ENCODE data around the gene RUNX2.

Gene RUNX2

DNA sequence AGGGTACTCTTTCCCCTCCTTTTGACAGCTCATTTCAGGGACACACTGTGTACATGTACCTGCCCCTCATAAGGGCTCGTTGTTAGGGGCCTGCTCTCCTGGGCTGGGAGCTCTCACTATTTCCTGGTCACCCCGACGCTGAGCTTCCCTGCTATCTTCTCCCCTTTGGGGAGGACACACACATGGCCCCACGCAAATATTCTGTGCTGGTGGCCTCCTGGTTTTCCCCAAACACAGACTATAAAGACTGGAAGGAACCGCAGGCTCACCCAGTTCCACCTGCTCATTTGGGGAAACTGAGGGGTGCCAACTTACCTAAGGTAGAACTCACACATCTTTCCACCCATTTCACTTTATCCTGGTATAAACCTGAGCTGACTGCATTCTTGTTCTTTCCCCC lies 351.0 kb downstream of the RUNX2 start:
- no peak for DNase-seq (ENCODE audit: low read depth)

DNA sequence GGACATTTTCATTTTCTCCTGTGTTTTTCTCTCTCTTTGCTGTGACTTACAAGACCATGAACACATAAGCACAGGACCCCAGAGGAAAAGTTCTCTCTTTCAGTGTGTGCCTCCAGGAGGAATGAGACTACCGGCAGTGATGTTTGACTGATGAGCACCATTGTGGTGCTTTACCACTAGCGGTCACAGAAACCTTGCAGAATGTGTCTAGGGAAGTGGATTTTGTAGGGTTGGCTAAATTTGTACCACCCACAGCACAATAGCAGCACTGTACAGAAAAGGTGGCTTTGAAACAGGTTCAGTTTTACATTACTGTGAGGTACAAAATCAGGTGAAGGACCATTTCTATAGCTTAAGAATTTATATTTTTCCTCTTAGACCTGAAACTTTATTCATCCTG lies 351.5 kb downstream of the RUNX2 start:
- DNase-seq (ENCODE audit: low read depth) = no peak

DNA sequence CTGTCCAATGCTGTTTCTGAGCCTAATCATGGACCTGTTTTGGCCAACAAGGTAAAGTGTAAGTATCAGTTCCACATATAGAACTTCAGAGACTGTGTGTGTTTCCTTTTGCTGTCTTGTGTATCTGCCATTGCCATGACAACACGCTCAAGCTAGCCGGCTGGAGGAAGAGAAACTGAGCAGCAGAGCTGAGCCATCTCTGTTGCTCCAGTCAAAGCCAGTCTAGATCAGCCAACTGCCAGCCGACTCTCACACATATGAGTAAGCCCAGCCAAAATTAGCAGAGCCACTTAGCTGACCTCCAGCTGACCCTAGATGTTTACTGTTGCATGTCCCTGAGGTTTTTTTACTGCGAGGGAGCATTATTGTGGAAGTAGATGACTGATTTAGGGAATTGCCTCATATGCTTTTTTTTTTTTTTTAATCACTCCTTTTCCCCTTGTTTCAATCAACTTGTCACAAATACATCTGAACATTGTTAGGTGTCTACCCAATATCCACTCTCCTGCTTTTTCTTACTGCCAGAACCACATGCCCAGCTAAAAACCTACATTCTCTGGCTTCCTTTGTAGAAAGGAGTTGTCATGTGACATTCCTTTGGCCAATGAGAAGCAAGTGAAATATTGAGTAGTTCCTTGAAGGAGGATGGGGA lies 353.9 kb downstream of the RUNX2 start:
- no peak for DNase-seq (ENCODE audit: low read depth)

DNA sequence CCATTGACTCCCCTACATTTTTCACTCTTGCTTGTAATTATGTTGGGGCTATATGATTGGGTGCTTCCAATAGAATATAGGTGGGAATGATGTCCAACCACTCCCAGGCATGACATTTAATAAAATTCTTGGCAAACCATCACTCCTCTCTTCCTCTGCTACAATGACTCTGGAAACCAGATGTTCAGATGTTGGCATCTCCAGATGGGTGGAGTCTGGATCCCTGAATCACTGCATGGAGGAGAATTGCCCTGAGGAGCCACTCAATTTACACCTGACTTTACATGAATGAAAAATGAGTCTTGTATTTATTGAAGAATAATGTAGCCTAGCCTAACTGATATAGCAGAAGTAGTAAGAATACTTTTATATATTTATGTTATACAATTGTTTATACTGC lies 356.3 kb downstream of the RUNX2 start:
- no peak for DNase-seq (ENCODE audit: low read depth)

DNA sequence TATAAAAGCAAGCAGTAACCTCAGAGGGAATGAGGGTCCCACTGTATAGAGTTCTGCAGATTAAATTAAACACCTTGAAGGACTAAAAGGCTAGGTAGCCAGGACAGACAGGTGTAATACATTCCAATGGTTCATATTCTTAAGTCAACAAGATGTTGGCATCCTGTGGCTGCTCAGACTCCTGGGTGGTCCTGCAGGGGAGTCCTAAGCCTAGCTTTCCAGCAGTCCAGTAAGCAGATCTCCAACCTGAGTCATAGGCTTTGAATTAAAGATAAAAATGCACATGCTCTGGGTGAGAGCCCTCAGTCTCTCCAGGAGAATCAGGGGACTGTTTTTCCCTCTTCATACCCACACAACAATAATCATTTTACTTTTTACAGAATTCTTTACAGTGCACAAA lies 356.9 kb downstream of the RUNX2 start:
- no peak for DNase-seq (ENCODE audit: low read depth)

DNA sequence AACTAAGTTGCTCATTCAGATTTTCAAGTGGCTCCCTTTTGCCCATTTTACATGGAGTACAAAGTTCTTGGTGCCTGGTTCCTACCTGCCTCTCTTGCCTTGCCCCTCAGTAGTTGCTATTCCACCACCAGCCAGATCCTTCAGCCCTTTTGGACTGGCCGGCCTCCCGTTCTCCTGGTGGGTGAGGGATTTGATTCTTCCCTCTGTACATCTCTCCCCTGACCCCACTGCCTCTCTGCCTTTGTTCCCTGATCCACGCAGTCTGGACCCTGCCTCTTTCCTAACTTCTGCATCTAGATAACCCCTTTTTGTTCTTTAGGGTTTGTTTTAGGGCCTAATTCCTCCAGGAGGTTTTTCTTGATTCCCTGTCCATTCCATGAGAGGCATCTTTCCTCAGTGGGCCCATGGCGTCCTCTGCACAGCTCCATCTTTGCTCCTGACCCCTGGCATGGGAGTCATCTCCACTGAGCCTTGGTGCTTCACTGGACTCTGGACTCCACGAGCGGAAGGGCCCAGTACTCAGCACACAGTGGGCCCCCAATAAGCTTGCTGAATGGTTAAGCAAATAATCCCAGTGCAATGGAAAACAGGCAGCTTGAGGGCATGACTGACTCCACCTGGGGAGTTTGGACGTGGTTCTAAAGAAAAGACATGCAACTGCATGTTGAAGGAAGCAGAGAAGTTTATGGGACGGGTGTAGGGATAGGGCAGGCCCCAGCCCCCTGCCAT lies 358.9 kb downstream of the RUNX2 start:
- no peak for DNase-seq (ENCODE audit: low read depth)

DNA sequence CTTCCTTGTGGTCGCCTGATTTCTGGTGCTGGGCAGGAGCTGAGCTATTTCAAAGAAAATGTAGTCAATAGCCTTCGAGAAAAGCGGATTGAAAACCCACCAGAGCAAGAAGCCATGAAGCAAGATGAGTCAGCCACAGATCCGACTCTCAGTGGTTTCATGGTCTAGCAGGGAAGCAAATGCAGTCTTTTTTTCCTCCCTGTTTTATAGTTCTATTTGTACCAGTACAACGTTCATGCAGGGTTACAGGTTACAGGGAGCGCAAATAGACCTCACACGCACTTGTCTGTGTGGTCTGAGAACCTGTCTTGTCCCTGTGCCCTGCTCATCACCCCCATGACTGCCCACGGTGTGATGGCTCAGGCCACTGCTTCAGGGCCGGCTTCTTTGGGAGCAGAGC lies 359.4 kb downstream of the RUNX2 start:
- DNase-seq (ENCODE audit: low read depth) = no peak

DNA sequence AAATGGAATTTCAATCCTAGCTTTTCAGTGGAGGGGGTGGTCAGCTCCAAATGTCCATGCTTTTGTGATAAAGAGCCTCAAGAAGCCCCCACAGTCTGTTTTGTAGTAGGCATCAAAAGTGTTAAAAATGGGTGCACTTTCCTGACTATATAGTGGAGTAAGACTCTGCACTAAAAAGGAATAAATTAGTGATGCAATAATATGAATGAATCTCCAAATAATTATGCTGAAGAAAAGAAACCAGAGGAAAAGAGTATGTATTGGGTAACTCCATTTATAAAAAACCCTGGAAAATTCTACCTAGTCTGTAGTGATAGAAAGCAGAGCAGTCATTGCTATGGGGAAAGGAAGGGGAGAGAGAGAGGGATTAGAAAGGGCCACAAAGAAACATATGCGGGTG lies 360.1 kb downstream of the RUNX2 start:
- no peak for DNase-seq (ENCODE audit: low read depth)

DNA sequence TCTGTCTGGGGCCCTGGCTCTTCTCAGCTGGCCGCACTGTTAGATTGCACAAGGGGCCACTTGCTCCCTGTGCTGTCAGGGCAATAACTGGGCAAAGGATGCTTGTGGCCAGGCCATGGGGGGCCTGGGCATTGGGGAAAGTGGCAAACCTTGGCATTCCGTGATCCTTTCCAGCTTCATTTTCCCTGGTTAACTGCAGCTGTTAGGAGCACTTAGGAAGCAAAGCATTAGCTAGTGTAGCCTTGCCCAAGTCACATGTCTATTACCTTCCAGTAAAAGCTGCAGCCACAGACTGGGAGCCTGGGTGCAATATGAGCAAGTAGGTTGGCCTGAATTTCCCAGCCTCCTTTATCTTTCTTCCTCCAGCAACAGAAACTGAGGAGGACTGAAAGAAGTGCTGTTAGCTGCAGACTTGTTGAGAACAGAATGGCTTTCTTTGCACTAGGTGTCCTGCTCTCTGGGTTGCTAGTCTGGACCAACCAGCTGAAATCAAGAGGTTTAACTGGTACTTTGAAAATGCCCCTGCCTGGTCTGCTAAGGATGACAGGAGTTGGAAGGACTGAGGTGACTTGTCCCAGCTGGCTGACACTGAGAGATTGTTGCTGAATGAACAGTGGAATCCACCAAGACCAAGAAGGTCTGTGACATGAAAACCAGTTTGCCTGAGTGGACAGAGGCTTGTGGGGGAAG lies 361.9 kb downstream of the RUNX2 start:
- DNase-seq (ENCODE audit: low read depth) = no peak

DNA sequence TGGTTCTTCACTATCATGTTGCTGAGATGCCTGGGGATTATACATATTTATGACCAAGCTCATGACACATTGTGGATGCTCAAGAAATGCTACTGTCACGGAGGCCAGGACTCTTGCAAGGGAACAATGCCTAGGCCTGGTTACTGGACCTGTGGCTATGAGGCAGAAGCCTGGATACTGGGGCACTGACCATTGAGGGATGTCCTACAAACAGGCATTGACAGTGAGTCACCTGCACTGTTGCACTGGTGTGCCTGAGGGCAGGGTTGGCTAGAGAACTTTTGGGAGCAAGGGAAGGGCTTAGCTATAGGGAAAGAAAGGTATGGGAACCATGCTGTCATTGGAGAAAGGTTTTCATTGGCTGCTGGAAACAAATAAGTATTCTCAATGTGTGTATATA lies 362.7 kb downstream of the RUNX2 start:
- DNase-seq (ENCODE audit: low read depth) = no peak

DNA sequence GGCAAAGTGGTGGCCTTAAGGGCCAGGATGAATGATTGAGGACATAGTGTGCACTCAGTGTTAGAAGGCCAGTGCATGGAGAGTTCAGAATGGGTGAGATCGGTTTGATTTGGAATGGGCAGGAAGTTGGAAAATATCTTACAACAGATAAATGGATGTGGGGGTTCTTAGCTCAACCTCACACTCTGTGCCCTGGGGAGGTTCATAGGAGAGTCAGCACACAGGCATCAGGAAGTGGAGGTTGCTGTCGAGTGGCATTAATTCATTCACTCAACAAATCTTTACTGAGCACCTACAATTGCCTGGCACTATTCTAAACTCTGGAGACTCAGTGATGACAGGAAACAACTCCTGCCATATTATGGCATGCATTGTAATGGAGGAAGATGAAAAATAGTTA lies 363.3 kb downstream of the RUNX2 start:
- DNase-seq (ENCODE audit: low read depth) = no peak

DNA sequence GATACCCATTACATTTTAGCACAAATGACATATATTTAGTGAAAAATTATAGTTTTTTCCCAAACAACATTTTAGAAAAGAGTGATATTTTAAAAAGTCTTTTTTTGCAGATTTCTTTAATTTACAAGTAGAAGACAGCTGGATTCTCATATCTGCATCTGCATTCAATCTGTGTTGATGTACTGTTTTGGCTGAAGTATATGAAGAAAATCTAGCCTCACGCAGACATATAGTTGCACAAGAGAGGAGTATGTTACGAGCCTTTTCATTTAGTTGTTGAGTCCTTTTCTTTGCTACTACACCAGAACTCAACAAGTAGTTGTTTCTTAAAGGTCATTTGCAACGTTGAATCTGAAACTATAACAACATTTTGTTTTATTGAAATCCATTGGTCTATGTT lies 363.9 kb downstream of the RUNX2 start:
- DNase-seq (ENCODE audit: low read depth) = no peak

DNA sequence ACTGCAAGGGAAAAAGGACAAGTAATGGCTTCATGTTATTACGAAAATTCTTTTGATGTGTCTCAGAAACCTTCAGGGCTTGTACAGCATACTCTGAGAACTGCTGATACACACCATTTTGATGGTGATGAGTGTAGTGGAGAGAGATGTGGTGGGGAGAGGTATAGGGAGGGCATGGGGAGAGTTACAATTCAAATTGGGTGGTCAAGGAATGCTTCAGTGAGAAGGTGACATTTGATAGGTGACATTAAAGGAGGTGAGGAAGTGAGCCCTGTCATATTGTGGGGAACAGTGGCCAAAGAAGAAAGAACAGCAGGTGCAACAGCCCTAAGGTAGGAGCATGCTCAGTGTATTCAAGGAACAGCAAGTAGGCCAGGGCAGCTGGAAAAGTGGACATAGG lies 368.6 kb downstream of the RUNX2 start:
- no peak for DNase-seq (ENCODE audit: low read depth)

DNA sequence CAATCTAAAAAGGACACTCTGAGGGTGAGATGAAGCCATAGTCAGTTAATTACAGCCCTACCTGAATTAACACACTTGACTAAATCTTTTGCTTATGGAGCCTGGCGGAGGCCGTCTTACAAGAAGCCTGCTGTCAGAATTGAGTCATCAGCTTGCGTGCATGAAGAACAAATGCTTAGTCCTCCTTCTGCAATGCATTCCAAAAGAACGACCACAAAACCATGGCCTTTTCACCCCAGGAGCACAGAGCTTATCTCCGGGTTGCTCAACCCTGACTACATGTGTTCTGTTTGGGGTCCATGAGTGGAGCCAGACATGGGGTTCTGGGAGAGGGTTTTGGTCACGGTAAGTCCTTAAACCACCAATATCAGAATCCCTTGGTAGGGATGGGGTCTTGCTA lies 369.5 kb downstream of the RUNX2 start:
- peak; percentile 93 for DNase-seq (ENCODE audit: low read depth)

DNA sequence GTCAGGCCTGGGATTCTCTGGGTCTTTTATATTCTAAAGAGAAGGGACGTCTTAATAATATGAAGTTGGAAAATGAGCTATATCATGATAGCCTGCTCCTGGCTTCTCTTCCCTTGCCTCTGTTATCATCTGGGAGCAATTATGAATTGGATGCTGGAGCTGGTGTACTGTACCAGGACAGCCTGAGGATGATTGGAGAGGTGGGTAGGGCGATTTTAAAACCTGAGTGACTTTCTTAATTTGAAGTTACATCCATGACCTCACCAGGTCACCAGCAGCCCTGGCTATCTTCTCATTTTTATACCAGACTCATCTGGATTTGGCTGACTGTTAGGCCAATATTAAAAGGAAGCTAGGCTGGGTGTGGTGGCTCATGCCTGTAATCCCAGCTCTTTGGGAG lies 369.9 kb downstream of the RUNX2 start:
- no peak for DNase-seq (ENCODE audit: low read depth)

DNA sequence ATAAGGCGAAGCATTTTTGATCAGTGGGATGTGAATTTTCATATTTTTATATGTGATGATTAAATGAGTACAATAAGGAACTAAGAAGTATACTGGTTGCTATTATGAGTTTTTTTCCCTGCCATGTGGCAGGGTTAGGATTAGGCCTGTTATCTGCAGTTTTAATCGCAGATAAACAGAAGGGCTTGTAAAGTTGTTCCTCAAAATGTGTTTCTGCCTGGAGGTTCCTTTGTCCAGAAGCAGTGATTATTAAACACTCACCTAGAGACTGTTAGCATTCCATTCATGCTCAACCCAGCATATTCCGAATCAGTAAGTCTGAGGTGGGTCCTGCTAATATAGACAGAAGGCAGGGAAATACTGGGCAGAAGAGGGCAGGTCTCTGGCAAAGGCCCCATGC lies 371.5 kb downstream of the RUNX2 start:
- DNase-seq (ENCODE audit: low read depth) = no peak

DNA sequence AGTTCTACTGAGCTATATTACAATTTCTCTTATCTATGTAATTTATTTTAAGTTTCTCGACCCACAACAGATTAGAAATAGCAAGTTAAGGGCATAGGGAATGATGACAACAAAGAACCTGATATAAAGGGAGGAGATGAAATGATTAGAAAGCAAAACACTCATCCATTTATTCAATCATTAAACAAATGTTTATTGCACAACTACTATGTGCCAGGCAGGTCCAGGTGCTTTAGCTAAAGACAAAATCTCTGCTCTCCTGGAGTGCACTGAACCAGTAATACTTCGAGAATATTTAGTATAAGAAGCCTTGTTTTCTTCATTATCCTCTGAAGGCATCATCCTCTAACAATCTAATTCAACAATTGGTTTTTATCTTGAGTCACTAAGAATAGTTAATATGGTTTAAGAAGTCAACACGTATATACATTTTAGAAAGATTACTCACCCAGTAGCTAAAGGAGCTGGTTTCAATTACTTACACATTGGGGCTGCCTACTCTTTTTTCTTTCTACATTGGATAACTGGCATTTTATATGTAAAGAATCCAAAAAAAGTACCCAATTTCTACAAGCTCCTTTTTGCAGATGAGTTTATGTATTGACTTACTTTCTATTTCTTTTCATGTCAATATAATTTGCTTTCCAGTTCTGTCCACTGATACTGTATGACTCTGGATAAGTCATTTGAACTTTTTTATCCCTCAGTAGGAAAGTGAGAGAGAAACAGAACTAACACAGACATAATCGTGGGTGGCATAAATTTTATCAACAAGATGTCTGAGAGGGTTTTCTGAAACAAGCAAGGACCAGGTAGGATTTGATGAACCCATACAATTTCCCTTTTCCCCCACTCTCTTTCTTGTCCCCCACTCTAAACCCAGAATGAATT lies 375.0 kb downstream of the RUNX2 start:
- peak; percentile 69 for DNase-seq (ENCODE audit: low read depth)

DNA sequence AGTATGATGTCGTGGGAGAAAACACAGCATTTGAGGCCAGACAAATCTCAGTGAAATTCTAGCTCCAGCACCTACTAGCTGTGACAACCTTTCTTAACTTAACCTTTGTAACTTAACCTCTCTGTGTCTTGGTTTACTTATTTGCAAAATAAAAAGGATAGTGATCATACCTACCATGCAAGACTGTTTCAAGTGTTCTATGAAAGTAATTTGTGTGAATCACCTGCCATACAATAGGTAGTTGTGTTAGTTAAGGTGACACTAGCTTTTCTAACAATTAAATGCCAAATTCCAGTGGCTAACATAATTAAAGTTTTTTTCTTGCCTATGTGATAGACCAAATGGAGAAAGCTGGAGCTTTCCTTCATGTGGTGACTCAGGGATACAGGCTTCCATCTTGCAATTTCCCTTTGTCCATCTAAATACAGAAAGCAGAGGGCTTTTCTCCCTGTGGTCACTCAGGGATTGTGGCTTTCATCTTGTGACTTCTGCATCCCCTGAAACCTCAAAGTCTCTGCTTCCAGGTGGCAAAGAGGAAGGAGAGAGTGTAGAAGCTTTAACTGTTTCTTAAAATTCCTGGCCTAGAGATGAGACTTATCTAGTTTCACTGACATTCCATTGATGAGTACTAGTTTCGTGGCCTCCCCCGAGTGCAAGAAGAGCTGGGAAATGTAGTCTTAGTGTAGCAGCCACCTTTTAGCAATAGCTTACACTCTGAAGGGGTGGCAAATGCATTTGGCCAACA lies 376.1 kb downstream of the RUNX2 start:
- no peak for DNase-seq (ENCODE audit: low read depth)

DNA sequence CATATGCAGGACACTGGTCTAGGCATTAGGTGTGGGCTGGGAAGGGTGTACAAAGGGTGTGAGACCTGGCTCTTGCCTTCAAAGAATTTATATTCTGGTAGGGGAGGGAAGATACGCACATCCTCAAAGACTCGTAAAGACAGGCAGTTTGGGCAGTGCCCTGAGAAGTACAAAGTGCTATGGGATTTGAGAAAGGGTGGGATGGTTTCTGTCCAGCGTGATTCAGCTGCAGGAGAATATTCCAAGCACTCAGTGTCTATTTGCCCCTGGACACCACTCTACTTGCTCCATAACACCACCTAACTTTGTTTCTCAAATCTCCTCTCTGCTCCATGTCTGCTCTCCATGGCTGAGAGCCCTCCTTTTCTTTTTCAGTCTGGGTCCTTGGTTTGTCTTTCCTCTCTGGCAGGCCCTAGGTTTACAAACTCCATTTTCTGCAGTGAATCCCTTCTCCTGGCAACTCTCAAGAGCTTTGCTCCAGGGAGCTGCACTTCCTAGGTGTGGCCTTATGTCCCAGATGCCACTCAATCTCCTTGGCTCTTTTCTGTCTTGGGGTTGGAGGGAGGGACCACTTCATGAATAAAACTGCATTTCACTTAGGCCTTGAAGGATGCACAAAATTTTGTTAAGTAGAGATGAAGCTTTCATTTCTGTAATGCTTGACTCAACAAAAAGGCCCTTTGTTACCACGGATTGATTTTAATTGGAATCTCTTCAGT lies 377.2 kb downstream of the RUNX2 start:
- no peak for DNase-seq (ENCODE audit: low read depth)

DNA sequence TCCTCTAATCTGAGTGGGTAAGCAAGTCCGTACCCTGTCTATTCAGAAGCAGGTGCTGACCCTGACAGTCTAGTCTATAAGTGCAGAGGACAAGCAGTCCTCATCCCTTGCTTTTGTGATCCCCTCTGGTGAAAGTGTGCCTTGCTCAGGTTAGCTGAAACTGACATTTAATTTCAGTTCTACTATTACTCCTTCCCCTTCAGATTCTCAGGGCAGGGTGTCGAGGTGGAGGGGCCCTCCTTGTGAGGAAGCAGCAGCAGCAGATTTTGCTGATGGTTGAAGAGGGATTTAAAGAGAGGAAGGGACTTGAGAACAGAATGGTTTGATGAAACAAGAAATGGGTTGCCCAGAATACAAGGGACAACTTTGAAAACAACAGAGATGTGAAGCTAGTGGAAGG lies 378.2 kb downstream of the RUNX2 start:
- DNase-seq (ENCODE audit: low read depth) = no peak

DNA sequence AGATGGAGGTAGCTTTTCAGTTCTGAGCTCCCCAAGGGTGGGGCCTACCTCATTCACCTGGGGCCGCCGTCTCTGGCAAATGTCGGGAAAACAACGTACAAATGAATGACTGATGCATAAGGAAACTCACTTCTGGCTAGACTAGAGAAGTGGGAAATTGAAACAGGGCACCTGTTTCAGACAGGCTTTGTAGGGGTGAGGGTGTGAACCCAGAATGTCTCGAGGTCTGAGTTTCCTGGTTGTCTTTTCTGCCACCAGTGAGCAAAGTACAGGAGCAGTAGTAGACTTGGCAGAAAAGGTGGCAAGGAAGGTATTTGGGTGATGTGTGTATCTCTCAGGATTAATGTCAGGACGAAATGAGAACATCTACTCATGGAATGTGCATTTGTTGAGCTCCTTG lies 379.0 kb downstream of the RUNX2 start:
- DNase-seq (ENCODE audit: low read depth) = no peak

Data from HS-5 (cell line).